Stimulated activated CD8-positive, alpha-beta memory T cell treated with anti-CD3 and anti-CD28 coated beads, Interleukin-4, amount 100 ng/mL, for 1 hour (primary cell): ENCODE data around the gene SRPK2.
A peak's percentile ranks its signal among the peaks of the same experiment; 100 is the strongest.
"Not testable (repeated sequence)": the region's sequence is repeated elsewhere in the genome, so short reads cannot be mapped to it uniquely, and the experiment has no call there.

Experiments
- DNase-seq, 2 donors: peaks; one replicate each; pipeline ENCODE4 v3.0.0-alpha.2; 2020; ENCODE audit warnings: low read depth in 2 of 2, low spot score in 1 of 2

Gene SRPK2

DNA sequence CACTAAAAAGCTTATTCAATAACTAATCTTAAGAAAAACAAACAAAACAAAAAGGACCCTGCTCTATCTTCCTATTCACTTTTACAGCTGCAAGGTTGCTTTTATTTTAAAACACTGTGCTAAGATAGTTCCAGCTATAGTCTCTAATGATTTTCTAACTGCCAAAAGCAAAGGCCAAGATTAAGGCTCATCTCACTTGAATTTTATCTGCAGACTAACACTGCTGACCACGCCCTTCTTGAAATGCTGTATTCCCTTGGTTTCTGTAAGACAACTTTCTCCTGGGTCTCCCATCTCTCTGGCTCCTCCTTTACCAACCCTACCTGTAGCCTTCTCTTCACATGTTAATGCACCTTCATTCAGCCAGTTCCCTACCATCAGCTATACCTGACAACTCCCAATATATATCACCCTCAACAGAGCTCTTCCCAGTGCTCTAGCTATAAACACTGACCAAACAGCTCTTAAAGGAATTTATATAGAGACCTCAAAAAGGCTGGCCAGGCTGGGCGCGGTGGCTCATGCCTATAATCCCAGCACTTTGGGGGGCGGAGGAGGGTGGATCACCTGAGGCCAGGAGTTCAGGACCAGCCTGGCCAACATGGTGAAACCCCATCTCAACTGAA is 11.7 kb downstream of the SRPK2 start:
- DNase-seq: no peak

GRCh38 chr7:105369944-105370343 is 18.8 kb downstream of the SRPK2 start:
- DNase-seq: no peak

DNA sequence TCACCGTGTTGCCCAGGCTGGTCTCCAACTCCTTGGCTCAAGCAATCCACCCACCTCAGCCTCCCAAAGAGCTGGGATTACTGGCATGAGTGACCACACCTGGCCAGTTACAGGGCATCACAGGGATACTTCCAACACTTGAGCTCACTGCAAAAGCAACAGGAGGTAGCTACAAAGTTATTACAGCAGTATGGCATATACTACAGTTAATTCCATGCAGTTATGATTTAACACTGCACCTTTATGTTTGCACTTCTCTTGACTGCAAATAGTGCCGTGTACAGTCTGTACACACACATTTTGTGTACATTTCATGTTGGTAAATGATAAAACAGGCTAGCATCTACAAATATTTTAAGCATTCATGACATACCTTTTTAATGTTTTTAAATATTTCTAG is 21.3 kb downstream of the SRPK2 start:
- no peak for DNase-seq

GRCh38 chr7:105365541-105366534 is 22.9 kb downstream of the SRPK2 start:
- DNase-seq: no peak

DNA sequence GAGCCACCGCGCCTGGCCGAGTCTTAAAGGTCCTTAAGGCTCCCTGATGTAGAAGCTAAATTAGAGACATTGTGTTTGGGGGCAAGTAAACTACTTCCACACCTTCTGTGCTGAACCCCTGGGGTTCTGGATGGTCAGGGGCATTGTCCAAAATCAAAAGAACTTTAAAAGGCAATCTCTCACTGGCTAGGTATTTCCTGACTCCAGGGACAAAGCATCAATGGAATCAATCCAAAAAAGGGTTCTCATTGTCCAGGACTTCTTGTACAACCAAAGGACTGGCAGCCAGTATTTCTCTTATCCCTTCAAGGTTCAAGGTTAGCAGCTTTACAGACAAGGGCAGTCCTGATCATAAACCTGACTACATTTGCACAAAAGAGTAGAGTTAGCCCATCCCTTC is 24.0 kb downstream of the SRPK2 start:
- no peak for DNase-seq

GRCh38 chr7:105363657-105364056 is 25.1 kb downstream of the SRPK2 start:
- not testable (repeated sequence) for DNase-seq

- not testable (repeated sequence) for DNase-seq
Measured at GRCh38 chr7:105362685-105363084, 26.0 kb downstream of the SRPK2 start.

GRCh38 chr7:105361995-105362394 is 26.7 kb downstream of the SRPK2 start:
- not testable (repeated sequence) for DNase-seq

- DNase-seq: not testable (repeated sequence)
Measured at GRCh38 chr7:105360149-105360548, 28.6 kb downstream of the SRPK2 start.

DNA sequence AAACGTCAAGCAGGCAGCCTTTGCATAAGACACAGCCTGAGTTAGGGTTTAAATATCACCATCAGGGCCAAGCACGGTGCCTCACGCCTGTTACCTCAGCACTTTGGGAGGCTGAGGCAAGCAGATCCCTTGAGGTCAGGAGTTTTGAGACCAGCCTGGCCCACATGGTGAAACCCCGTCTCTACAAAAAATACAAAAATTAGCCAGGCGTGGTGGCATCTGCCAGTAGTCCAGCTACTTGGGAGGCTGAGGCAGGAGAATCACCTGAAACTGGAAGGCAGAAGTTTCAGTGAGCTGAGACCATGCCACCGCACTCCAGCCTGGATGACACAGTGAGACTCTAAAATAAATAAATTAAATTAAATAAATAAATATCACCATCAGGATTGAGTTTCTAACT is 33.0 kb downstream of the SRPK2 start:
- DNase-seq: no peak

DNA sequence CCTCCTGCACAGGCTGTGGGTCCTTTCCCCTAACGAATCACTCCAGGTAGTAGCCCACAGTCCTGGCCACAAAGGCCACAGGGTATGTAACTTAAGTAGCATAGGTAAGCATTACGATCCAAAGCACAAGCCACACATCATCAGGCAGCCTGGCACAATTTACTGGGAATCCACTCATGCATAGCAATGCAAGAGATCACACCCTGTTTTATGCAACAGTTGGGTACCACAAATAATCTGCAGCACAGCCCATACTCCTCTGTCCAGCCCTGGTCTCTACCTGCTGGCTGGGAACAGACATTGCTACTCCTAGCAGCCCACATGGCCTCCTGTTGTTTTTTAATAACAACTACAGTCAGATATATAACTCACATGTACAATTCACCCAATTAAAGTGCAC is 34.3 kb downstream of the SRPK2 start:
- no peak for DNase-seq

GRCh38 chr7:105353752-105354328 is 34.9 kb downstream of the SRPK2 start:
- no peak for DNase-seq

GRCh38 chr7:105352901-105353668 is 35.6 kb downstream of the SRPK2 start:
- DNase-seq: no peak

- DNase-seq: peak; percentile 14 to 19
Measured at GRCh38 chr7:105352018-105352612, 36.6 kb downstream of the SRPK2 start.

DNA sequence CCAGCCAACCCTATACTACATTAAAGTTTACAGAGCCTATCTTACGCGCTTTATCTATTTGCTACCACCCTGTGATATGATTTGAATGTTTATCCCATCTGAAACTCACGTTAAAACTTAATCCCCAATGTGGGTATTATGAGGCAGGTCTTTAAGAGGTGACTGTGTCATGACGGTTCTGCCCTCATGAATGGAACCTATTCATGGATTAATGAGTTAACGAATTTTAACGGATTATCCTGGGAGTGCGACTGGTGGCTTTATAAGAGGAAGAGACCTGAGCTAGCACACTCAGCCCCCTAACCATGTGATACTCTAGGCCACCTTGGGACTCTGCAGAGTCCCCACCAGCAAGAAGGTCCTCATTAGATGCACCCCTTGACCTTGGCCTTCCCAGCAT is 37.8 kb downstream of the SRPK2 start:
- DNase-seq: no peak

DNA sequence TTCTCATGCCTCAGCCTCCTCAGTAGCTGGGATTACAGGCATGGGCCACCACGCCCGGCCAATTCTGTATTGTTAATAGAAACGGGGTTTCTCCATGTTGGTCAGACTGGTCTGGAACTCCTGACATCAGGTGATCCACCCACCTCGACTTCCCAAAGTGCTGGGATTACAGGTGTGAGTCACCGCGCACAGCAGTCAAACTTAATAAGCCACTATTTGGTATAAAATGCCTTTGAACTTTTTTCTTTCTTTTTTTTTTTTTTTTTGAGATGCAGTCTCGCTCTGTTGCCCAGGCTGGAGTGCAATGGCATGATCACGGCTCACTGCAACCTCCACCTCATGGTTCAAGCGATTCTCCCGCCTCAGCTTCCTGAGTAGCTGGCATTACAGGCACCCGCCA is 40.5 kb downstream of the SRPK2 start:
- not testable (repeated sequence) for DNase-seq

- no peak for DNase-seq
Measured at GRCh38 chr7:105346593-105347322, 42.0 kb downstream of the SRPK2 start.

- DNase-seq: no peak
Measured at GRCh38 chr7:105346138-105346537, 42.6 kb downstream of the SRPK2 start.

GRCh38 chr7:105345725-105346124 is 43.0 kb downstream of the SRPK2 start:
- DNase-seq: no peak

DNA sequence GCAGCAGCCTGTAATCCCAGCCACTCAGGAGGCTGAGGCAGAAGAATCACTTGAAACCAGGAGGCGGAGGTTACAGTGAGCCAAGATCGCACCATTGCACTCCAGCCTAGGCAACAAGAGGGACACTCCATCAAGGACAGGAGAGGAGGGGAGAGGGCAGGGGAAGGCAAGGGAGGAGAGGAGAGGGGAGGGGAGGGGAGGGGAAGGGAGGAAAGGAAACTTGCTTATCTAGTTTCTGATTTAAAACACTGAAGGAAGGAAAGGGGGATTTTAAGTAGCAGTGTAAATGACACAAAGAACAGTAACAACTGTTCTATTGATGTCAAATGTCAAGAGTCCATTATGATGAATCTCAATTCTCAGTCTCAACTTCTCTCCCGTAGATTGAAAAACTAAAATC is 43.7 kb downstream of the SRPK2 start:
- no peak for DNase-seq
